Choroid plexus epithelial cell (primary cell): ENCODE results near the gene MPP7.

Experiments
- DNase-seq: peaks from one replicate; pipeline ENCODE4 v3.0.0-alpha.2; 2010; ENCODE audit warnings: low read depth
- H3K4me3 ChIP-seq: 2 replicates; pipeline ENCODE4 v1.5.1; 2011; ENCODE audit warnings: low read depth, mild to moderate bottlenecking, control low read depth, low read length, moderate library complexity
- CTCF ChIP-seq: conservative IDR thresholded peaks from 2 replicates; pipeline ENCODE4 v1.5.1; 2011; ENCODE audit warnings: low read depth, mild to moderate bottlenecking, control low read depth, inconsistent platforms, low read length, moderate library complexity

MPP7 gene

DNA sequence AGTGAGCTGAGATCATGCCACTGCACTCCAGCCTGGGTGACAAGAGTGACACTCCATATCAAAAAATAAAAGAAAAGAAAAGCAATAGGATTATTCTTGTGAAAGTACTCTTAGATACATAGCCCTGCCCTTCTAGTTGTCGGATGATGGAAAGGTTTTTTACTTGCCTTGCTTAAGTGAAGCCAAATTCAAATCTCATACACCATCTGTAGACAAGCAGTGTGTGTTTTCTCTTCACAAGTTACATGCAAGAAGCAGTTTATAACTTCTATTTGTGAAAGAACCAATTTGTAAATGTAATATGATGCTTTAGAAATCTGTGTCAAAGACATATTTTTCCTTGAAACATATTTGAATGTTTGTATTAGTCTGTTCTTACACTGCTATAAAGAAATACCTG, 15.8 kb upstream of the MPP7 start:
- no peak for TF ChIP-seq CTCF
- DNase-seq, result no peak
- no peak overlapping the region for H3K4me3 ChIP-seq

GRCh38 chr10:28317760-28318159, 14.9 kb upstream of the MPP7 start:
- no peak overlapping the region for H3K4me3 ChIP-seq
- no peak for TF ChIP-seq CTCF
- no peak for DNase-seq

- no peak for DNase-seq
- TF ChIP-seq CTCF, result no peak
- no peak overlapping the region for H3K4me3 ChIP-seq
Observed at GRCh38 chr10:28316696-28317095, 13.8 kb upstream of the MPP7 start.

DNA sequence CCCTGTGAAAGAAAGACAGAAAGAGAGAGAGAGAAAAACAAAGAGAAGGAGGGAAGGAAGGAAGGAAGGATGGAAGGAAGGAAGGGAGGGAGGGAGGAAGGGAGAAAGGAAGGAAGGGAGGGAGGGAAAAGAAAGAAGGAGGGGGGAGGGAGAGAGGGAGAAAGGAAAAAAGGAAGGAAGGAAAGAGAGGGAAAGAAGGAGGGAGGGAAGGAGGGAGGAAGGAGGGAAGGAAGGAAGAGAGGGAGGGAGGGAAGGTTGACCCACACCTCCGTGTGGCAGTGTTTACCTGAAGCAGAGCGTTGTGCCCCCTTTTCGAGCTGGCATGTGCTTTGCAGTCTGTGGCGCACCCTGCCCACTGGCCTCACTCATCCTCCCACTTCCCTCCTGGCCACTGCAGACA, 12.3 kb upstream of the MPP7 start:
- H3K4me3 ChIP-seq, result no peak overlapping the region
- no peak for TF ChIP-seq CTCF
- DNase-seq, result no peak

- no peak overlapping the region for H3K4me3 ChIP-seq
- no peak for DNase-seq
- no peak for TF ChIP-seq CTCF
Observed at GRCh38 chr10:28314211-28314610, 11.3 kb upstream of the MPP7 start.

- H3K4me3 ChIP-seq, result no peak overlapping the region
- no peak for DNase-seq
- no peak for TF ChIP-seq CTCF
Observed at GRCh38 chr10:28312572-28312971, 9.7 kb upstream of the MPP7 start.

DNA sequence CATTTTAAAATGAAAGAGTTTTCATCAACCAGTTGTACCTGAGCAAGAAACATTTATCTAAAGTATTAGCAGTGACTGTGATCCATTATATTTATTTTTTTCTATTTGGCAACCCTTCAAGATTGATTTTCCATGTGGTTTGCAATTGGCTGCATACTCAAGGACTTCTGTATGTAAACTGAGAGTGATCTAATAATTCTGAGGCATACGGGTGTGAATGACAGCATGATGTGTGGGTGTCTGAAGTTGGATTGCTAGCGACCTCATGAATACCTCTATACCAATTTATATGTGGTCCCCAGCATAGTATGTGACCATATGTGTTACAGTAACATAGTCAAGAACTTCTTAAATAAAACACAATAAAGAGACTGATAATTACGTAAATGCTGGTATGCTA, 8.2 kb upstream of the MPP7 start:
- H3K4me3 ChIP-seq, result no peak overlapping the region
- TF ChIP-seq CTCF, result no peak
- no peak for DNase-seq
